HG03439 (cell line): ENCODE measurements around the gene LRRC10B.

Experiments used
- ATAC-seq: cut with Tn5 transposase; IDR thresholded peaks from one replicate; pipeline ENCODE4 v1.9.1; 2021; ENCODE audit warnings: mild to moderate bottlenecking, moderate library complexity; ENCODE audit not compliant: unreplicated experiment

The LRRC10B gene

DNA sequence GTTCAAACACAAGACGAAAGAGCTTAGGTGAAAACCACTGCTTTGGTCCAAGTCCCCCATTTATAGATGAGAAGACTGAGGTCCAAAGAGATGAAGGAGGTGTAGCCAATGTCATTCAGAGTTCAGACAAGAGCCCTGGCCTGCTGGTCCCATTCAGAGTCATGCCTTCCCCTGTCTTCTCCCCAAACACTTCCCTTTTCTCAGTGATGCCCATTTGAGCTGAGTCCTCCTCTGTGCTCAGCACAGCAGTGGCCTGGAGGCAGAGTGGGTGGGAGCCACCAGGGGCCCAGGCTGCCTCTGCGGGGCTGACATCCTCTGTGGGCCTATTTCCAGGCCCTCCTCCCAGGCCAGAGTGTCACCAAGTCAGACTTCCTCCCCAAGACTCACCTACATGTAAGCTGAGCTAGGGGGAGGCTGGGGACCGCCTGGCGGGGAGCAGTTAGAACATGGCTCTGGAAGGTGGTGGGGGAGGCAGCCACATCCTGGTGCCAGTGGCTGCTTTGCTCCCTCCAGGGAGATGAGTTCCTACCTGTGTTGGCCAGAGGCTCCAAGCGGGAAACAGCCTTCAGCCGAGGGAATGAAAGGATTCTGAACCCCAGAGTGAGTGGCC is 22.4 kb upstream of the LRRC10B start:
- ATAC-seq = no peak

DNA sequence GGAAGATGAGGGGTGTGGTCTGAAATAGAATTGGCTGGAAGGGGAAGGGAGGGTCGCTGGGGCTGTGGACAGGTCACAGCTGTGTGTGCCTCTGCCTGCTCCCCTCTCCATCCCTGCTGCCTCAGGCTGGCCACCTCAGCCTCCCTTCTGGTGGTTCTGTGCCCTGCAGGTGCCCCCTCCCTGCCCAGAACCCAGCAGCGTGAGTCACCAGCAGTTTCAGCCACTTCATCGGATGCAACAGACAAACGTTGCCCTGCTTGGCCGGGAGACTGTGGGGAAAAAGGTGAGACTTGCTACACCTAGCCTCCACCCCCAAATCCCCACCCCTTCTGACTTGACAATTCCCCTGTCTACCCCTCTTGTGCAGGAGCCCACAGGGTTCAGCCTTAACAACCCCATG is 21.8 kb upstream of the LRRC10B start:
- no peak for ATAC-seq

DNA sequence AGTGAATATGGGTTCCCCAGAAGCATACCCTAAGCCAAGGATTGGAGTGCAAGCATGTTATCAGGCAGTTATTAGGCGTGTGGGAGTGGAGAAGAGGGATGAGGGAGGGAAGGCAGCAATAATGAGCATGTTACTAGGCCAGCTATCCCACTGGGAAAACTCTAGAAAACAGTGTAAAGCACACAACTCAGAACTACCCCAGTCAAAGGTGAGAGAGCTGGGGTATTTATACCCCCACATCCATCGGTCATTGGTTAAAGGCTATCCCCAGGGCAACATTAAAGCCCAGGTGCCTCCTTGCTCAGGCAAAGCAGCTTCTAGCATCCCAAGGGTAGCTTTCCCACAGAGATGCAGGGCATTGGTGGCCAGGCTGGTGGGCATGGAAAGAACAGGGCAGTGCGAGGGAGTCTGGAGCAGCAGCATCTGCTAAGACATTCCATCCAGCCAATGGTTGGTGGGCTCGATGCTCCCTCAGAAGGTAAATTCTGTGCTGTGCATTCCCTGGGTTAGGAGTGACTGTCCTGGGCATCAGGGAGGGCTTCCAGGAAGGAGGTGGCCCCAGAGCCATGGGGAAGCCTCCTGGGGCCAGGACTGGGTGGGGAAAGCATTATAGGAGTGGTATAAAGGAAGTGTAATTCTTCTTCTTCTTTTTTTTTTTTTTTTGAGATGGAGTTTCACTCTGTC is 21.1 kb upstream of the LRRC10B start:
- ATAC-seq = no peak

DNA sequence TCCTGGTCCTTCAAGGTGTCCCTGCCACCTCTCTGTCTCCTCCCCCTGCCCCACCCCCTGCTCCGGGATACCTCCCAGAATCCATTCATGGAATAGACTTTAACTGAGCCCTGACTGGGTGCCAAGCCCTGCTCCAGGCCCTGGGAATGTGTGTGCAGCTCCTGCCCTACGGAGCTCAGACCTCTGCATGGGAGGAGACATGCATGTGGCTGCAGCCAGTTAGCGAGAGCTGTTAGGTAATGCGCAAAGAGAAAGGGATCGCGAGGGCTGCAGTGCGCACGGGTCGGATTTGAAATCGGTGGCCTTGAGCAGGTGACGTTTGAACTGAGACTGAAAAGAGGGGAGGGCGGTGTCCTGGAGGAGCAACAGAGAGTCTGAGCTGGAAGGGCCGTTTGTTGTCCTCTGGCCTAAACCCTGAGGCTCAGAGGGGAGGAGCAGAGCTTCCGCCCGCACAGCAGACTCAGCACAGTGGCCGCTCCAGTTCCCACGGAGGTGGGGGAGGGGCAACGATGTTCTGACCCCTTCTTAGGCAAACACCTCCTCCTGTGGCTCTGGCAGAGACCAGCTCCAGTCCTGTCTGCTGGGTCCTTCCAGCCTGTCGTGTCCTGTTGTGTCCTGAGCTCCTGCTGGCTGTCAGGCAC is 19.8 kb upstream of the LRRC10B start:
- ATAC-seq = no peak

DNA sequence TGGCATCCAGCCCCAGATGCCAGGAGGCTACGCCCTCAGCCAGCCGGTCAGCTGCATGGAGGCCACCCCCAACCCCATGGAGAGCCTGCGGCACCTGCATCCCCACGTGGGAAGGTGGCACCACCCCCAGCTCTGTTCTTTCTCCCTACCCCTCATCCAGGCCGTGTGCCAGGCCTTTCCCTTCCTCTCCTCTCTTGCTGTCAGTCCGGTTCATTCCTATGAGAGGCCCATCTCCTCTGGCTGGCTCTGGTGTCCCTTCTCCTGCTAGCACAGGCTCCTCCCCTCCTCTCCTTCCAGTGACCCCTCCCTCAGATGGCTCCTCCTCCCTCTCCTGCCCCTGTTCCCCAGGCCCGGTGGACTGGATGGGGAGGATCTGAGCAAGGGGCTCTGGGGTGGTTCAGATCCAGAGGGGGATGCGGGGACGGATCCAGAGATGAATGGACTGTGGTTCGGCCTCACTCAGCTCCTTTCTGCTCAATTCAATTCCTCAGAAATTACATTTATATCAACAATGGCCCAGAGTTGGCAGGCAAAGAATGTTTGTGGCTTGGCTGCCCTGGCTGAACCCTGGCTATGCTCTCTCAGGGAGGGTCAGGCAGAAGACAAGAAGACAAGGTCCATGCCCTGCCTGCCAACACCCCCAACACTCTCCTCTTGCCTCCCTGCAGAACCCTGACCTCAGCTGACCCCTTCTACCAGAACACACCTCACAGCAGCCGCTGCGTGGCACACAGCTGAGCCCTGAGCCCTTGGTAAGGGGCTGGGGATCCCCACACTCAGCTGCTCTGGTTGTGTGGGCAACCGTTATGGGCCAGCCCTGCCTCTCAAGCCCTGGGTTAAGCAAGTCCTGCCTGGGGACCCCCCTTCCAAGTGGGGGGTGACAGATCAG is 18.5 kb upstream of the LRRC10B start:
- ATAC-seq = no peak

DNA sequence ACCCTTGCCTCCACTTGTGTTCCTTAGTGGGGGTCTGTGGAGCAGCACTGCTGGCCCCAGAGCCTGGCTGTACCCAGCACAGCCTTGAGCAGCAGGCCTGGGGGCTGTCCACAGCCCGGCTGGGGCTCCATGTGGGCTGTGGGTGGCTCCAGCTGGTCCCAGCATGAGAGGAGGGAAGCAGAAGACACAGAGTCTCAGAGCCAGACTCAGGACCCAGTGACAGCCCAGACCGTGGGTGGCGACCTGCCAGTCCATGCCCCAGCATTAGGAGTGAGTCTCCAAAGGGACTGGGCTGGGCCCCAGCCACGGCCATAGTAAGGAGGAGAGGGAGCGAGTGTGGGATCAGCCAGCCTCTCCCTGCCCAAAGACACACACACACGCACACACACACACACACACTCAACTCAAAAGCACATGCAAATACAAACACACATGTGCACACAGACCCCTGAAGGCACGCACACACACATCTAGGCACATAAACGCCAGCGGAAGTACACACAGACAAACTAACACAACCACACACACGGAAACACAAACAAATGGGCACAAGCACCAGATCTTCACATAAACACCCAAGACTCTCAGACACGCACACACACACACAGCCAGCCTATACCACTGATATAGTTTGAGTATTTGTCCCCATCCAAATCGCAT is 16.7 kb upstream of the LRRC10B start:
- no peak for ATAC-seq

DNA sequence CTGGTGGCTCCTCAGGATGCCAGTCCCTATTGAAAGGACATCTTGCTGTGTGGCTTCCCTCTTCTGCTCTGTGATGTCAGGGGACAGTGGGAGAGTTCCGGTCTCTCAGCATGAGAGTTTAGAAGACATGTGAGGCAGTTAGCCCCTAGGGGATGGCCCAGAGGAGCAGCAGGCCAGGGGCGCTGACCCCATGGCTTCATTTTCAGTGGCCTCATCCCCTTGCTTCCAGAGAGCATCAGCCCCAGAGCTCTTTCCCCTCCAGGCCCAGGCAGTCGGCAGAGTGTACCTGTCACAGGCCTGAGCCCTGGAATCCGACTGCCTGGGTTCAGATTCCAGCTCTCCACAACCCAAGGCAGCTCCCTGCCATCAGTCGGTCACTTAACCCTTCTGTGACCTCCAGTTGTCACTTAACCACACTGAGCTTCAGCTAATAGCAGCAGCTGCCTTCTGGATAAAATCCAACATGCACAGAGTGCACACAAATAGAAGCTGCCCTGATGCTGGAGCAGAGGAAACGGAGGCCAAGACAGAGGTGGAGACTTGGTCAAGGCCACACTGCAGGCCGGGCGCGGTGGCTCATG is 14.1 kb upstream of the LRRC10B start:
- ATAC-seq = no peak

DNA sequence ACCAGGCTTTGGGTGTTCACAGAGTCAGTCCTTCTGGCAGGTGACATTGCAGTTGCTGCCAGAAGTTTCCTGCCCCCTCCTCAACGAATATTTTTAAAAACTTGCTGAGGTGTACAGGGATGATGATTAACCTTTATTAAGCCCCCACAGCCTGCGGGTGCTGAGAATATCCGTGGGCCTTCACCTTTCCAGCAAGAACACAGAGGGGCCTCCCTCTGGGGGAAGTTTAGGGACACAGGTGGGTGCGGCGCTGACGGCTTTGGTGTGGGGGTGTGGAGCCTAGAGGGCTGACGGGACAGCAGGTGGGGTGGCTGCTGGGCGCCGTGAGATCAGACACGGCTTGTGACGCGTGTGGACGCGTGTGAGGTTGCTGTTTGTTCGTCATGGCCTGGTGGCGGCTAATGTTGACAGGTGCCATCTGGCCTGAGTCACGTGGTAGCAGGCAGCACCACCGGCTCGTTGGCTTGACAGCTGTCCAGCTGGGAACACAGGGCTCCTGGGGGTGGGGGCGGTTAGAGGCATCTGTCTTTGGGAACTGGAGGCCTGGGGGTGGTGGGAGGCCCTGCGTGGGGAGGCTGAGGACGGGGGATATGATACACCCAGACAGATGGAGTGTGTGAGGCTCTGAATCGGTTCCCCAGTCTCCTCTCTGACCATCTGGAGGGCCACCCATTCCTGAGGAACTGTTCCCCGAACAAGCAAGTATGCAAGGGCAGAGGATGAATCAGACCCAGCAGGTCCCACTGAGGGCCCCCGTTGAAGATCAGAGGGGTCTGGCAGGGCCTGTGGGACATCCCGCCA is 12.5 kb upstream of the LRRC10B start:
- ATAC-seq = no peak

DNA sequence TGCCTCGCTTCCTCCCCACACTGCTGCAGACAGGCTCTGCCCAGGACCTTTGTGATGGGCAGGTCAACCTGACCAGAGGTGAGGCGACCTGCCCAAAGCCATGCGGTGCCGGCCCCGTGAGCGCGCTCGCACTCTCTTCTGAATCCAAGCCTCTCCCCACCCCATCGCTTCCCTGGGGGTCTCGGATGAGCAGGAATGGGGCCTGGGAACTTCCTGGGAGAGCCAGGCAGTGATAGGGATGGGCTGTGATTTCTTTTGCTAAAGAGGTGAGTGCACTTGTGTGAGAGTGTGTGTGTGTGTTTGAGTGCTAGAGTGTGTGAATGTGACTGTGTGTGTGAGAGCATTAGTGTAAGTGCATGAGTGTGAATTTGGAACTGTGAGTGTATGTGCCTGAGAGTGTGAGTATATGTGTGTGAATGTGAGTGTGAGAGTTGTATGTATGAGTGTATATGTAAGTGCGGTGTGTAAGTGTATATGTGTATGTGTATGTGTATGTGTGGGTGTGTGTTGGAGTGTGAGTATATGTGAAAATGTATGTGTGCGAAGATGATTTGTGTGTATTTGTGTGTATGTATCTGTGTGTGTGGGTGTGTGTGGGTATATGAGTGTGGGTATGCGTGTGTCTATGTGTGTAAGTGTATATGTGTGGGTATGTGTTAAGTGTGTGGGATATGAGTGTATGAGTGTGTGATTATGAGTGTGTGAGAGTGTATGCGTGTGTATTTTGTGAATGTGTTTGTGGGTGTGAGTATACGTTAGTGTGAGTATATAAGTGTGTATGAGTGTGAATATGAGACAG is 11.7 kb upstream of the LRRC10B start:
- ATAC-seq = no peak

DNA sequence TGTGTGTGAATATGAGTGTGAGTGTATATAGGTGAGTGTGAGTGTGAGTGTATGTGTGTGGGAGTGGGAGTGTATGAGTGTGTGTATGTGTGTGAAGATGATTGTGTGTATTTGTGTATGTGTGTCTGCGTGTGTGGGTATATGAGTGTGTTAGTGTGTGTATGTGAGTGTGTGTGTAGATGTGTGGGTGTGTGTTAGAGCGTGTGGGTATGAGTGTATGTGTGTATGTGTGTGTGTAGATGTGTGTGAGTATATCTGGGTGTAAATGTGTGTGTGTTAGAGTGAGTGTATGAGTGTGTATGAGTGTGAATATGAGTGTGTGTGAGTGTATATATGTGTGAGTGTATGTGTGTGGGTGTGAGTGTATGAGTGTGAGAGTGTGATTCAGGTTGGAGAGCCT is 11.1 kb upstream of the LRRC10B start:
- ATAC-seq = no peak

DNA sequence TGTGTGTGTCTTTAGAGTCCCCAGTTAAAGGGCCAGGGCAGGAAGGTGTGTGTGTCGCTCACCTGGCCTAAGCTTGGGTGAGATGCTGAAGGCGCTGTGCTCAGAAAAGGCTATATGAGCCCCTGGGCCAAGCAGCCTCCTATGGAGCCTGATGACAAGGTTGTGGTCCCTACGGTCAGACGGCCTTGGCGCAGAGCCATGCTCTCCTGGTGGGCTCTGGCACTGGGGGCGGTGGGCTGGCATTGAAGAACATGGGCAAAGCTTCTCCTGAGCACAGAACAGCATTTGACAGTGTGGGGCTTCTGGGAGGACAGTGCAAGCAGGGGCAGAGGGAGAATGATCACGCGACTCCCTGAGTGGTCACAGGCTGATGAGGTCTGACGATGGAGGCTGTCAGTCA is 10.7 kb upstream of the LRRC10B start:
- no peak for ATAC-seq

DNA sequence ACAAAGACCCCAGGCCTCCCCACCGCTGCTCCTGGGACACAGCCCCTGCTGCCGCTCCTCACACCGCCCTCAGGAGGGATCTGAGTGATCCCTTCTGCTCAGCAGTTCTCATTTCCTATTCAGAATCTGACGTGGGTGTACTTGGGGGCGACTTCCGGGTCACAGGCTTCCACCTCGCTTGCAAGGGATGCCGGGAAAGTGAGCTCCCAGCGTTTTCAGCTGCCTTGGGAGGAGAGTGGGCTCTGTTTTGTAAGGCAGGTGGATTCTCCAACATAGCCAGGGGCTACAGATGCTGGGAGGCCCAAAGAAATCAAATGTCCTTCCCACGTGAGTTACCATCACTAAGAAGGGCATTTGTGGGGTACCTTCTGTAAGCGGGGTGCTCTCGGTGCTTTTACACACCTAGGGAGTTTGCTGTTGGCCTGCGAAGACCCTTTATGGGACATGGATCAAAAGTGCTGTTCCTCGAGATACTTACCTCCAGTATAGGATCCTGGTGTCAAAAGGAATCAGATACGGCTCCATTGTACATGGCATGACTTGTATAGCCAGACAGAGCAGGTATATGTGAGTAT is 9.7 kb upstream of the LRRC10B start:
- no peak for ATAC-seq

DNA sequence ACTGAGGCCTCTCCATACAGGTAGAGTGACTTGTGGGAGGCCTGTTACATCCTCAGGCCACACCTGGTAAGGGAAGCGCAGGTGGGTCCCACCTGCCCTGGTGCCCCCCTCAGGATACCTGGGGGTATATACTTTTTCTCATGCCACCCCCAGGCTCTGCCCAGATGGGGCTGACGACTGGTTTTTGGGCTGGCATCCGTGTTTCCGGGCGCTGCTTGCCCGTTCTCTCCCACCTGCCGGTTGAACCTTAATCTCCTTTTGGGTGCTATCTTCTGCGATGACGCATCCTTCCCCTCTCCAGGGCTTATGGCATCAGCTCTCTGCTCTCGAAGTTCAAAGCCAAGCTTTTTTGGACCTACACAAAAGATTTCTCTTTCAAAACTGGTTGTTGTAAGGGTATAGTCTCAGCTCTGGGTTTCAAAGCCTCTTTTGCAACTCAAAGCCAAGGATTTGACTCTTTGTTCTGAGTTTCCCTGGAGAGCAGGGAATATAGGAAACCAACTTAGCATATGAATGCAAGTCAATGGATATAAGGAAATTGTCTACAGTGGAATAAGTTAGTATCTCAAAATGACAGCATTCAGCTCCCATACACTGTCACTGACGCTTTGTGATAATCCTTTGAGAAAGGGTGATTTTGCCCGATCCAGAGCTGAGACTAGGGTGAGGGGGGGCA is 8.6 kb upstream of the LRRC10B start:
- ATAC-seq = no peak

DNA sequence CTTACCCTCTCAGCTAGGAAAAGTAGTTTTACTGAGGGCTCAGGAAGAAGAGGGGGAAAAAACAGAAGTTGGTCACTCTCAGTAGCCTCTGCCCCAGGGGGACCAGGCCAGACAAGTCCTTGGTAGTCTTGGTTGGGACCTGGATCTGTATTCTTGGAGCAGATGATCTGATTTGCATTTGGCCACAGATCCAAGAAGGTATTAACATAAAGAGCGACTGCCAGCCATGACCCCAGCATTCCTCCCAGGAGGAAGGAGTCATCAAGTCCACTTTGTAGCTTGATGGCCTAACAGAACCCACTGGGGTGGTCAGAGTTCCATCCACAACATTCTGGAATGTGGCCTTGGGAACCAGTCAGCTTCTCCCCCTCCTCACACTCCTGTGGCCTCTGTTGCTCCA is 6.0 kb upstream of the LRRC10B start:
- no peak for ATAC-seq

DNA sequence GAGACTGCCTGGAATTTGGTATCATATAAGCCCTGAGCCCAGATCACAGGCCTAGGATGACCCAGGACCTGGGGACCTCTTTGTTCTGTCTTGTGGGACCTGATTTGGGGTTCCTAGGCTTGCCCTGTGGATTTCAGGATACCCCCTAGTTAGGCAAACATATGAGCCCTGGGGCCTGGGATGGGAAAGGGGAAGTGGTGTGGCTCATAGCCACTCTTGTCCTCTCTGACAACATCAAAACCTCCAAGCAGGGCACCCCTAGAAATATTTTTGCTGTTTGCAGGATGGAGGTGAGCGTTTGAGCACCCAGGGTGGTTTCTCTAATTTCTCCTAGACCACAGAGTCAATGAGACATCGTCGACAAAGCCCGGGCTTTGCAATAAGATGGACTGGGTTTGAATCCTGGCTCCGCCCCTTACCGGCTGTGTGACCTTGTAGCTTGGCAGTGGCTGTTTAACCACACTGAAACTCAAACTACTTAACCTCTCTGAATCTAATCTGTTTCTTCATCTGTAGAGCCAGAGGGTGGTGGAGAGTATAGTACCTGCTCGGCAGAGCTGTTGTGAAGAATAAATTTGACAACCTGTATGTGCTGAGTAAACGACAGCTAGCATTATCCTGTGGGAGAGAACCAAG is 5.3 kb upstream of the LRRC10B start:
- no peak for ATAC-seq

DNA sequence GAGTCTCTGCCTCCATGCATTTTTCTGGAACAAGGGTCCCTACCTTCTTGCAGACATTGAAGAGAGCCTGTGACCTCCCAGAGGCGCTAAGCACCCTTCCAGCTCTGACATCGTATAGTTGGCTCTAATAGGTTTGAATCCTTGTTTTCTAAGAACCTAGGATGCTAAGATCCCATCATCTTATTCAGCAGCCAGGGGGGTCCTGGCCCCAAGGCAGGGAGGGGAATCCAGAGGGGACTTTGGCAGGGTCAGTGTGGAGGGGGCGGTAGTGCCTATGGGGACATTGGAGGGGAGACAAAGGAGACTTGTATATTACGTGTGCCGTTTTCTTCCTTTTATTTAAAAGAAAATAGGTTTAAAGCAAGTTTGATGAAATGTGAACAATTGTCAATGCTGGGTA is 3.4 kb upstream of the LRRC10B start:
- no peak for ATAC-seq

DNA sequence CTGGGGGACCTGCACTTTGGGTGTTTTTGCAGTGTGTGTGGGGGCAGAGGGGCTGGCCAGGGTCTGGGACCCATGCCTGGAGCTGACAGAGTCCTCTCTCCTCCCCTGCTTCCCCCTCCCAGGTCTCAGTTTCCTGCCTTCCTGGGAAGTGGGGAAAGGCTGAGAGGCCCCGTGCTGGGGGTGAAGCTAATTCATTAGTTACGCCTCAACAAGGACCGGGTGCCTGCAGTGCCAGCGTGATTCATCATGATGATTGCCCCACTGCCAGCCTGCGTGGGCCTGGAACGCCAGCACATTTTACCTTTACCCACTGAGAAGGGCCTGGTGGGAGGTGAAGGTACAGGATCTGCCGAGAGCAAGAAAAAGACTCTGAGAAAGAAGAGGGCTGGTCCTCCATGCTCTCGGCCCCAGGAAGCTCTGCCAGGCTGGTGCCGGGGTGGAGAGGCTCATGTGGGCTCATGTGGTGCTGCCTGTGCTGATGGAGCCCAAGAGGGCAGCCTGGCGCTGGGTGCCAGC is 2.9 kb upstream of the LRRC10B start:
- no peak for ATAC-seq
